ENCODE results near the gene GDPD4. TPM values are rescaled to one million over a fixed set of nuclear protein-coding genes. Genes with fewer than 3 reads are reported as not detected.
"Not testable (repeated sequence)": the region's sequence is repeated elsewhere in the genome, so short reads cannot be mapped to it uniquely, and the experiment has no call there.

The GDPD4 gene
- total RNA-seq, 1 donor from 2014 or later: not detected

DNA sequence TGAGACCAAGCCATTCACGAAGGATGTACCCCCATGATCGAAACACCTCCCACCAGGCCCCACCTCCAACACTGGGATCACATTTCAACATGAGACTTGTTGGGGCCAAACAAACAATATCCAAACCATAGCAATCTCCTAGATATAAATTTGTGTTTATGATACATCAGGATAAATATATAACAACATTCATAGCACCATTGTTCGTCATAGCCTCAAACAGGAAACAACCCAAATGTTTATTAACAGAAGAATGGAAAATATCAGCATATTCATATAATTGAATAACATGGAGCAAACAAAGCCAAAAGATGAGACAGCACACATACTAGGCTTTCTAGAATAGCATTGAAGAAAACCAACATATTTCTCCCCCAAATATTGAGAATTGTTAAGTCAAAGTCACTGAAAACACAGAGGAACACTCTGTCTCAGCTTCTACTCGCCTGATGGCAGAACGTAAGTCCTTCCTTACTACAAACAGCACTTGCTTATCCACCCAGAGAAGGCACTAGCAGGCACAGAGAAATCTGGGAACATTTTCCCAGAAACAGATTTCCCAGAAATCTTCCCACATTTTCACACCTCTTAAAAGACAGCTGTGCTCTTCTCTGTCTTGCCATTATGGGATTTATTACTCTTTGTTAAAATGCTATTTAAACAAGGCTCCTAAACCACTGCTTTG, 8.1 kb upstream of the GDPD4 start:
- no peak overlapping the region for H3K27ac ChIP-seq

GRCh38 chr11:77308838-77309237, 7.4 kb upstream of the GDPD4 start:
- intact Hi-C loops (cut with DNase I): no loop called here
- H3K36me3 ChIP-seq: no peaks in the 10 kb centered on the region
- TF ChIP-seq, protein P1, sequence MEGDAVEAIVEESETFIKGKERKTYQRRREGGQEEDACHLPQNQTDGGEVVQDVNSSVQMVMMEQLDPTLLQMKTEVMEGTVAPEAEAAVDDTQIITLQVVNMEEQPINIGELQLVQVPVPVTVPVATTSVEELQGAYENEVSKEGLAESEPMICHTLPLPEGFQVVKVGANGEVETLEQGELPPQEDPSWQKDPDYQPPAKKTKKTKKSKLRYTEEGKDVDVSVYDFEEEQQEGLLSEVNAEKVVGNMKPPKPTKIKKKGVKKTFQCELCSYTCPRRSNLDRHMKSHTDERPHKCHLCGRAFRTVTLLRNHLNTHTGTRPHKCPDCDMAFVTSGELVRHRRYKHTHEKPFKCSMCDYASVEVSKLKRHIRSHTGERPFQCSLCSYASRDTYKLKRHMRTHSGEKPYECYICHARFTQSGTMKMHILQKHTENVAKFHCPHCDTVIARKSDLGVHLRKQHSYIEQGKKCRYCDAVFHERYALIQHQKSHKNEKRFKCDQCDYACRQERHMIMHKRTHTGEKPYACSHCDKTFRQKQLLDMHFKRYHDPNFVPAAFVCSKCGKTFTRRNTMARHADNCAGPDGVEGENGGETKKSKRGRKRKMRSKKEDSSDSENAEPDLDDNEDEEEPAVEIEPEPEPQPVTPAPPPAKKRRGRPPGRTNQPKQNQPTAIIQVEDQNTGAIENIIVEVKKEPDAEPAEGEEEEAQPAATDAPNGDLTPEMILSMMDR (IDR thresholded peaks at IDR 0.05): no peak

More for the DNA sequence above, 8.1 kb upstream of the GDPD4 start:
- TF ChIP-seq, protein P1 (IDR thresholded peaks at IDR 0.05): no peak
- intact Hi-C loops (cut with DNase I): no loop called here
- Histone ChIP-seq H3K27me3 (no peaks in the 10 kb centered on the region), H3K4me3 (no peak overlapping the region), H3K36me3 (no peaks in the 10 kb centered on the region), H3K9me3 (no peaks in the 10 kb centered on the region), H3K4me1 (no peaks in the 10 kb centered on the region)
- ATAC-seq (no peak), DNase-seq (no peak)

GRCh38 chr11:77303328-77303727, 1.8 kb upstream of the GDPD4 start:
- TF ChIP-seq, protein P1 (IDR thresholded peaks at IDR 0.05): no peak
- DNase-seq: no peak
- intact Hi-C loops (cut with DNase I): no loop called here

More at GRCh38 chr11:77308838-77309237, 7.4 kb upstream of the GDPD4 start:
- no peak for ATAC-seq
- no peaks in the 10 kb centered on the region for H3K27me3 ChIP-seq
- H3K27ac ChIP-seq: no peak overlapping the region
- no peaks in the 10 kb centered on the region for H3K4me1 ChIP-seq
- DNase-seq: no peak
- no peak overlapping the region for H3K4me3 ChIP-seq
- H3K9me3 ChIP-seq: no peaks in the 10 kb centered on the region

DNA sequence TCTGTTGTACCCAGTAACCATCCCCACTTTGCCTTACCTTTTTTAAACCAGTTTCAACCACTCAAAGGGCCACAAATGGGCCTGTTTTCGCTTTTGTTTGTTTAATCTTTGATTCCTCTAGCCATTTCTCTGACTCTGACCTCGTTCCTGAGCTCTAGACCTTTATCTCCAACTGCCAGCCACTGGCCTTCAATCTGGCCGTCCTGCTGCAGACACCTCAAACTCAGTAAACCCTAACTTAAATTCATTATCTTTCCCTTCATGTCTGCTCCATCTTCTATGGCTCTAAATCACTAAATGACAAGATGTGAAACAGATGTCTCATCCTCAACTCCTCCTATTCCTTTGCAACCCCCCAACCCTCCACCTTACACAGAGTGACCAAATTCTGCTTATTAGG, 1.3 kb upstream of the GDPD4 start:
- no peak for ATAC-seq
- intact Hi-C loops (cut with DNase I): no loop called here
- no peak overlapping the region for H3K27ac ChIP-seq

More at GRCh38 chr11:77303328-77303727, 1.8 kb upstream of the GDPD4 start:
- Histone ChIP-seq H3K4me3 (no peak overlapping the region), H3K9me3 (no peaks in the 10 kb centered on the region), H3K27ac (no peak overlapping the region), H3K27me3 (no peaks in the 10 kb centered on the region), H3K4me1 (no peaks in the 10 kb centered on the region), H3K36me3 (no peaks in the 10 kb centered on the region)
- no peak for ATAC-seq

GRCh38 chr11:77300695-77301094, 791 bp downstream of the GDPD4 start:
- H3K27me3 ChIP-seq: no peaks in the 10 kb centered on the region
- ATAC-seq: no peak
- no peak for DNase-seq
- H3K9me3 ChIP-seq: no peaks in the 10 kb centered on the region
- H3K4me3 ChIP-seq: no peak overlapping the region
- no peaks in the 10 kb centered on the region for H3K36me3 ChIP-seq
- TF ChIP-seq, protein P1 (IDR thresholded peaks at IDR 0.05): no peak
- intact Hi-C loops (cut with DNase I): no loop called here
- no peaks in the 10 kb centered on the region for H3K4me1 ChIP-seq
- H3K27ac ChIP-seq: no peak overlapping the region

More for the DNA sequence above, 1.3 kb upstream of the GDPD4 start:
- Histone ChIP-seq H3K27me3 (no peaks in the 10 kb centered on the region), H3K36me3 (no peaks in the 10 kb centered on the region), H3K4me1 (no peaks in the 10 kb centered on the region), H3K9me3 (no peaks in the 10 kb centered on the region), H3K4me3 (no peak overlapping the region)
- TF ChIP-seq, protein P1 (IDR thresholded peaks at IDR 0.05): no peak
- no peak for DNase-seq

- ATAC-seq; H3K4me1 ChIP-seq; DNase-seq; H3K27ac ChIP-seq; intact Hi-C loops (cut with DNase I); H3K36me3 ChIP-seq; H3K4me3 ChIP-seq; H3K27me3 ChIP-seq; H3K9me3 ChIP-seq: not testable (repeated sequence)
Measured at GRCh38 chr11:77300028-77300427, 1.5 kb downstream of the GDPD4 start.

Data from upper lobe of right lung (tissue), 1 donor.